Cerebellar cortex (tissue), 1 donor: ENCODE results near the gene ARHGEF38.

Experiments
- DNase-seq: peaks from one replicate; pipeline ENCODE4 v3.0.0-alpha.2; 2015; ENCODE audit warnings: low spot score

The ARHGEF38 gene, protein sequence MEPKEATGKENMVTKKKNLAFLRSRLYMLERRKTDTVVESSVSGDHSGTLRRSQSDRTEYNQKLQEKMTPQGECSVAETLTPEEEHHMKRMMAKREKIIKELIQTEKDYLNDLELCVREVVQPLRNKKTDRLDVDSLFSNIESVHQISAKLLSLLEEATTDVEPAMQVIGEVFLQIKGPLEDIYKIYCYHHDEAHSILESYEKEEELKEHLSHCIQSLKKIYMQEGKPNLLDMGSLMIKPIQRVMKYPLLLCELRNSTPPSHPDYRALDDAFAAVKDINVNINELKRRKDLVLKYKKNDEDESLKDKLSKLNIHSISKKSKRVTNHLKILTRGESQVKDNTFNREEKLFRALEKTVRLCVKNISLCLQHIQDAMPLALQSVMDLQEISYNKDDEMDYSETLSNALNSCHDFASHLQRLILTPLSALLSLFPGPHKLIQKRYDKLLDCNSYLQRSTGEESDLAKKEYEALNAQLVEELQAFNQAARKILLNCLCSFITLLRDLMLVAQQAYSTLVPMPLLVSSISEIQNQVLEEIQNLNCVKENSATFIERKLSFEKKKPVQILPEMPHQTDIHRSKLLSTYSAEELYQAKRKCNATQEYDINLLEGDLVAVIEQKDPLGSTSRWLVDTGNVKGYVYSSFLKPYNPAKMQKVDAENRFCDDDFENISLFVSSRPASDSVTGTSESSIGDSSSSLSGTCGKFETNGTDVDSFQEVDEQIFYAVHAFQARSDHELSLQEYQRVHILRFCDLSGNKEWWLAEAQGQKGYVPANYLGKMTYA

DNA sequence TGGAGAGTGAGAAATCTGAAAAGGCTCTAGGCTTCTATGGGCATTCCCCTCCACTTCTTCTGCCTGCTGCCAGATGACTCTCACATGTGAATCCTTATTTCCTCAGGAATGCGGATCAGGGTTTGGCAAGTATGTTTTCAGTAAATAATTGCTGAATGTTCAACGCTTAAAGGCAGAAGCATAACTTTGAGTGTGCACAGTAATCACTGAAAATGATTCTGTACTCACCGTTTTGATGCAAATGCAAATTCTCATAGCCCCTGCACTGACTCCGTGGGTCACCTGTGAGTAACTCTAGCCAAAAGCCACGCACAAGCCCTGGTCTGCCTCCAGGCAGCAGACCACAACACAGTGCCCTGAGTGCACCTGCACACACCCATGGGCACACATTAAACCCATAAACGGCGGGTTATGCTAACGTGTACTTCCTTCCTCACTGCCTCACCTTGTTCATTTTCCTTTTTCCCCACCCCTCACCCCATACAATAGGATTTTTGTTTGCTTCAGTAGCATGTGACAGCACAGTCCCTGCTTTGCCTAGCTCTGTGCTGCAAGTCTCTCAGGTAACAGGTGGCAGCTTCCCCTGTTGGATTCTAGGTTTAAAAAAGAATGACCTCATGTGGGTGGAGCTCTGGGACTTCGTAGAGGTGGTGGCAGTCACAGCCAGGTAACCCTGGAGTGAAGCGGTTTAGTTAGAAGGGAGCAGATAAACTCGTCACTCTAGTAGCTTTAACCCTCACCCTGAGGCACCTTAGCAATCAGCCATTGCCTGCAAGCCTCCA lies at the start of gene ARHGEF38:
Gene ARHGEF38 (plus strand): TSS at position 656 of the 782 bp plus-strand sequence. CDS start 146 bp downstream, outside the sequence.
- no peak for DNase-seq

DNA sequence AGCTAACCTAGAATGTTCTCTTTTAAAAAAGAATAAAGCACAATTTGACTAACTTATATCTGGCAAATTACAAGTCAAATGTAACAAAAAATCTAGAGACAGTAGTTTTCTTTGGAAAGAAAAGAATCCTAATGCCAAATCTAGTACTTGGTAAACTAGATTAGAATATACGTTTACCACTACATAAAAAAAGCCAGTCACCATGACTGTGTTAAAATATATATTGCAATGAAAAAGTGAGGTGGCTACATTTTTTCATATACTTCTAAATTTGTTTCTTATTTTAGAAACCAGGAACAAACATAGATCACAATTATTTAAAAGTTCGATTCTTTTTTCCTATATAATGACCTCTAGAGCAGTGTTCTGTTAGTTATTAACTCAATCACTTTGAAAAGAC lies 48.9 kb upstream of the ARHGEF38 start:
- no peak for DNase-seq

DNA sequence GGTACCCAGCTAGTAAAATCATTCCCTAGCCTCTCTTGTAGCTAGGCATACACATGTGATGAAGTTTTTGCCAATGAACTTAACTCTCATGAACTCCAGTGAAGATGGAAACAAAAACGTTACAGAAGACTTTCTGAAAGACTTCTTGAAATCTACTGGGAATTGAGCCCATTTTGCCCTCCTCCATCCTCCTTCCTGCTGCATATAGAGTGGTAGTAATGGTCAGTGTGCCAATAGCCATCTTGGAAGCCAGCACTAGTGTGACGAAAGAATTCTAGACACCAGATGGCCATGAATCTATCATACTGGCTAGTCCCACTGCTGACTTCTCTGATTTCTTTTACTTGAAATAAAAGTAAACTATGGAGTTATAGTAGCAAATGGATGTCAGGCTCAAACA lies 47.7 kb upstream of the ARHGEF38 start:
- no peak for DNase-seq

DNA sequence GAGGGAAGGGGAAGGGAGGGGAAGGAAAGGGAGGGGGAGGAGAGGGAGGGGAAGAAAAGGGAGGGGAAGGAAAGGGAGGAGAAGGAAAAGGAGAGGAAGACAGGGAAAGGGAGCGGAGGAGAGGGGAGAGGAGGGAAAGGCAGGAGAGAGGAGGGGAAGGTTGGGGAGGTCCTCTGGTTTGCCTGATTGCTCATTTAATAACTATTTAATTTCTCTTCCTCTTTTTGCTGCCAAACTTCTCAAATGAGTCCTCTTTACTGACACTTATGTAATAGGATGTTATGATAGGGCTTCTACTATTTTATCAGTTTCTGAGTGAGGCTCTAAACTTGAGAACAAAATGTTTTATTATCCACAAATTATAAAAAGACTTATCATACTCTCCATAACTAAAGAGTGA lies 43.1 kb upstream of the ARHGEF38 start:
- DNase-seq: no peak

DNA sequence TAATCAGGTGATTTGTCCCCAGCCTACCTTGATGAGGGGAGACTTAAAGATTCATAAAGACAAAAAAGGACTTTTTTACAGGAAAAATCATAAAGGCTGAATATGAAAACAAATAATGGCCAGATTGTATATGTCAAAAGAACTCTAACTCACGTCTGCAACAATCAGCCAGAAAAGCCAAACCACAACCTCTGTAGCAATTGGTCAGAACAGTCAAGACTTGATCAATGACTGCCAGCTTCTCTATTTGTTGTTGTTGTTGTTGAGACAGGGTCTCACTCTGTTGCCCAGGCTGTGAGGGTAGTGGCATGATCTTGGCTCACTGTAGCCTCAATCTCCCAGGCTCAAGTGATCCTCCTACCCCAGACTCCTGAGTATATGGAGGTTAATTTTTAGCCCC lies 42.7 kb upstream of the ARHGEF38 start:
- DNase-seq: no peak

DNA sequence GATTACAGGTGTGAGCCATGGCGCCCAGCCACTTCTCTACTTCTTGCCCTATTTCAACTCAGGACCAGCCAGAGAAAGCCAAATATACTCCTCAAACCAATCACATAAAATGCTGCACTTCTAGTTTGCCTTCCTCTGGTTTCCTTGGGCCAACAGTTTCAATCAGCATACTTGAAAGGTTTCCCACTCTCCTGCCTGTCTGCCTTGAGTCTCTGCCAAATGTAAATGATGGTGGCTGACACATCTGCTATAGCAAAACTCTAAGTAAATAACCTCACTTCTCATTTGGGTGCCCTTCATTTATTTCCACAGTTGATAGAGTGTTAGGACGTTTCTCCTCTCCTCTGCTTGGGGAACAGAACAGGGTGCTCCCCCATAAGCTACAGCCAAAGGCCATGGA lies 42.2 kb upstream of the ARHGEF38 start:
- DNase-seq: no peak

DNA sequence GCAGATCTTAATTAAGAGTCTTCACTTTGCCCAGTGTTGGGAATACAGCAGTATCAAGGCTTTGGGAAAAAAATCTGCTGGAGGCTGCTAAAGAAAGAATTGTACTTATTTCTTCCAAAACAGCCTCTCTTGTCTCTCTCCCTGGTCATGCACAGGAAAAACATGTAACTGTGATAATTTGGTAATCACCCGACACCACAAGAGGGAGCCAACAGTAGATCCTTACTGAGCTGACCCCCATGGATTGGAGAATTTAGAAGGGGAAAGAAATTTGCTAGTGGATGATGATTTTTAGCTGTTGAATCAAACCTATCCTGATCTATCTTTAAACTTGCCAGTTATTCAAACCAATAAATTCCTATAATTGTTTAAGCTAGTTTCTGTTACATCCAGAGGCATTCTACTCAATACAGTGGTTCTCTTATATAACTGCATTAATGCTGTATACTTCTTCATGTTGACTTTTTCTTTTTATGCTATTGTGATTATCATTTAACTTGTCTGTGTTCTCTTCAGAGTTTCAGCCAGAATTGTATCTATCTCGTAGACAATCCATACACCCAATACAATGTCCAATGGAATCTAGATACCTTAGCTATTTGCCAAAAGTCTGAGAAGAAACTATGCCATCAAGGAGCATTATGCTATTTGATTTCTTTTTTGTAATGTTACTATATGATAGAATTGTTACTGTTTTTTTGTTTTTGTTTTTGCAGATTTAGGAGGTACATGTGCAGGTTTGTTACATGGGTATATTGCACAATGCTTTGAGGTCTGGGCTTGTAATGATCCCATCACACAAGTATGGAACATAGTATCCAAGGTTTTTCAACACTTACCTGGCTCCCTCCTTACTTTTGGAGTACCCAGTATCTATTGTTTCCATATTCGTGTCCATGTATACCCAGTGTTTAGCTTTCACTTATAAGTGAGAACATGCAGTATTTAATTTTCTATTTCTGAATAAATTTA lies 31.3 kb upstream of the ARHGEF38 start:
- DNase-seq: peak; percentile 52

DNA sequence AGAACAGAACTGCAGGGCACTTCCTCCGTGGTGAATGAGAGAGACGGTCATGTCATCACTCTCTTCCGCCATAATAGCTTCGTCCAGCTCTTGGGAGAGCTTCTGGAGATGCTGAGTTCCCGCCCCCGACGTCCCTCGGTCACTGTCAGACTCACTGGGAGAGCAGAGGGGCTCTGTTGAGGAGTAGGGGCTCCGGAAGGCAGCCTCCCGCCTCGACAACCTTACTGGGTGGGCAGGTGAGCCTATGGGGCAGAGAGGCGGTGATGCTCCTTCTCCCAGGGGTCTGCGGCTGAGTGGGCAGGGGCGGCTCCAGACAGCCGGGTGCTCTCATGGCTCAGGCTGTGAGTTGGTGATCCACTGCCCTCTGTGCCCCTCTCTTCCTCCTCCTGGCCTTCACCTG lies 25.8 kb upstream of the ARHGEF38 start:
- no peak for DNase-seq

DNA sequence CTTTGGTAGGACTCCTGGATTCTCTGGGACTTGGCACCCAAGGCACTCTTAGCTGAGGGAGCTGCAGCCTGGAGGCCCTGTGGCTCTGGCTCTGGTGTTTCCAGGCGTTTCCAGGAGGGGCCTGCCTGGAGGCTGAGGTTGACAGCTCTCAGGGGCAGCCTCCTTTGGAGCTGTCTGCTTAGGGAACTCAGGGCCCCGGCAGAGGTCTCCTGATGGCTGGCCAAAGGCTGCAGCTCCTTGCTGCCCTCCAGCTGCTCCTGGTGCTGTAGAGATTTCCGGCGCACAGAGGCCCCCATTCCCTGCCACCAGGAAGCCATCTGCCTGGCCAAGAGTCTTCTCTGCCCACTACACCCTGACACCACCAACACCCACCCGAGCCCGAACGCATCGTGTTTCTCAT lies 25.3 kb upstream of the ARHGEF38 start:
- DNase-seq: no peak

DNA sequence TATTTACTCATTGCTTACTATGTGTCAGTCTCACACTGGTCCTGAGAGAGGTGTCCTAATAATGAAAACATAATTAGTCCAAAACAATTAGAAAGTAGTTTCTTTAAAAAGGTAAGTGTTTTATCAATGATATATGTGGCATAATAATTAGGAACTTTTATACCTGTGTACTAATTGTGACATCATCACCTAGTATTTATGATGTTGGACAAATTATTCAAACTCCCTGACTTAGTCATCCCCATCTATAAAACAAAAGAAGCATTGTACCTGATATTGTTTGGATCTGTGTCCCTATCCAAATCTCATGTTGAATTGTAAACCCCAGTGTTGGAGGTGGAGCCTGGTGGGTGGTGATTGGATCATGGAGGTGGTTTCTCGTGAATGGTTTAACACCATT lies 15.8 kb upstream of the ARHGEF38 start:
- DNase-seq: no peak

DNA sequence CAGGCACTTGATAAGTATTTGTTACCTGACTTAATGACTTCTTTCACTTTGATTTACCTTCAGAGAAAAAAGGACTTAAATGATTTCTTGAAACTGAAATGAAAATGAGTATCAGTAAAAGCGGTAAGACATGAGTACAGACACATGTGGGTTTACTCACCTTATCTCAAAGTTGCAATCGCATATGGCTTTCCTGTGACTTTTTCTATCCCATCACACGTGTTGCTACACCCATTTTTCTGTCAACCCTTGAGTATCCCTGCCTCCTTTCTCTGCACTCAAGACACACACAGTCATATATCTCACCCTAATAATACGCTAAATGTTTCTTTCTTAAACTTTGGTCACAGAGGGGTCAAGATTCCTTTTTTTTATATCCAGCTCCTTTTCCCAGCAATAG lies 11.0 kb upstream of the ARHGEF38 start:
- DNase-seq: no peak

DNA sequence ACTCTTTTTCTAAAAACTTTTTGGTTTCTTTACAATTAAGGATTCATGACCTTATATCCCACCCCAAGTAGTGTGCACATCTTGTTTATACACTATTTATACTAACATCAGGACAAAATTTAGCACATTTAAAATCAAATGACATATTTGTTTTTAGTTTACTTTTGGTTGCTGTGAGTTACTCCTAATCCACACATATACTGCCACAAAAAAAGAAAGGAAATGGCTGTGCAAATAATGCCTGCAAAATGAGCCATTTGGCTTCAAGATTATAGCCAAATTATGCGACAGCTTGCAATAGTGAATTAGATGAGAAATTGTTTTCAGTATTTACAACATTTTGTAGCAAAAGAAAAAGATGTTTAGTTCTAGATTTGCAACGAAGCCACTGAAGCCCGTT lies 10.4 kb upstream of the ARHGEF38 start:
- DNase-seq: no peak

DNA sequence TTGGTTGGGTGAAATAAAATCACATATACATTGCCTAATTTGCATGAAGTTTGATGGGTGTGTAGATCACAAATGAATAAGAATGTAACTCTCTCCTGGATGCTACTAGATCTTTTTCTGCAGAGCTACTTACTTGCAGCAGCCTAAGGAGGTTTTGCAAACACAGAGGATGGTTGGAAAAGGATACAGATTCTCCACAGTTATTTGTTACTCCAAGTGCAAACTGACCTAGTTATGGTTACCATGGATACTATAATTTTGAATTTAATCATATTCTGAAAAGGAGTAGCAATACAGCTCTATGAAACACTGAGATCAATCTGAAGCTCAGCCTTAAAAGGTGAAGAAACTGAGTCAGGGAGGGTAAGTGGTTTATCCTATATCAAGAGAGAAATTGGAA lies 9.1 kb upstream of the ARHGEF38 start:
- DNase-seq: no peak

DNA sequence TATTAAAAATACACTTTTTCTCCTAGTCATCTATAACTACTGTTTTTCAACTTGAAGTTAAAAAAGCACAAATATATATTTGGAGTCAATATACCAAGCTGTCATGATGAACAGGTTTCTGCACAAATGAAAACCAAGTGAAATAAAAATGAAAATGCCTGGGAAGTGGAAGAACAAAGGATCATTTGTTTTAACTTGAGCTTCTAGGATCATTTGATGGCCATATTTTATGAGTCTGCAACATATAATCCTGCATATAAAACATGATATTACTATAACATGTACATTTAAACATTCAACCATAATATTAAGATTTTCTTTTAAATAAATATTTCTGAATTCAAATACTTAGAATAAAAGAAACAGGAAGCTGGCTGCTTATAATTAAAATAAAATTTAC lies 8.5 kb upstream of the ARHGEF38 start:
- DNase-seq: no peak

DNA sequence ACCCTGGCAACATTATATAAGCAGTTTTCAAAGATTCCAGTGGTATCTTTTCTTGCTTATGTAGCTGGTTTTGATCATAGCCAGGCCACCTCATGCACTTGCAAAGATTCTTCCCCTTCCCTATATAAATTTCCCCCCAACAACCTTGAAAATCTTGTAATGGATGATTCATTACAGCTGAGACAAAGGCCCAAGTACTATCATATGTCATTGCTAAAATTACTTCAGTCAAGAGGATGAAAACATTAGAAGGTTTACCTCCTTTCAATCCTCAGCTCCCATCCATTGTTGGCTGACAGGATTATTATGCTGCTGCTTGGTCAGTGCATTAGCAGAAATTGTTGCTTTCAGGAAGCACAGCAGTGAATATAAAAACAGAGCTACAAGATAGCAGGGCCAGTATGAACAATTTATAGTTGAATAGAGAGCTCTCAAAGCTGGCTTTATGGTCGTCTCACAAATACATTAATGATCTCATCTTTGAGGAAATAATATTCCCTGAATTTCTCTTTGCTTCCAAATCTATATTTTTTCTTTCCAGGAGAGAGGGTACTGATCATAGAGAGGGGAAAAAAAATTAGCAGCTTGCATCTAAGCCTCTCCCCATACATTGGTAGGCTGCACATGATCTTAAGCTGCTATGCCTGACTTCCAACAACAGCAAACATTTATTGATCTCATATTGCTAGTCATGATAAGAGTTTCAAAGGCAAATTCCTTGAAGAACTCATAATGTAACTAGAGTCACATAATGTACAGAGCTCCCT lies 7.7 kb upstream of the ARHGEF38 start:
- DNase-seq: no peak

DNA sequence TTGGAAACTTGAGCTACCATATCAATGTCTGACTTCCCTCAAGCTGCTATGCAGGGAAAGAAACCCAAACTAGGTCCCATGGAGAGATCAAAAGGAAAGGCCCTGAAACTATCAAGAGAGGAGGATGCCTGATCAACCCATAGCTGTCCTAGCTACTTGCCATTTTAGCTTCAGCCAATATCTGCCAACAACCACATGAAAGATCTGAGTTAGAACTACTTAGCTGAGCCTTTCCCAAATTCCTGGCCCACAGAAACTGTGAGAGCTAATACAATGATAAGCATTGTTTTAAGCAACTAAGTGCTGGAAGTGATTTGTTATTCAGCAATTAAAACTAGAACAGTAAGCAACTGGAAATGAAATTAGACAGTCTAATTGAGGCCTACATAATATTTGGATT lies 6.3 kb upstream of the ARHGEF38 start:
- no peak for DNase-seq

DNA sequence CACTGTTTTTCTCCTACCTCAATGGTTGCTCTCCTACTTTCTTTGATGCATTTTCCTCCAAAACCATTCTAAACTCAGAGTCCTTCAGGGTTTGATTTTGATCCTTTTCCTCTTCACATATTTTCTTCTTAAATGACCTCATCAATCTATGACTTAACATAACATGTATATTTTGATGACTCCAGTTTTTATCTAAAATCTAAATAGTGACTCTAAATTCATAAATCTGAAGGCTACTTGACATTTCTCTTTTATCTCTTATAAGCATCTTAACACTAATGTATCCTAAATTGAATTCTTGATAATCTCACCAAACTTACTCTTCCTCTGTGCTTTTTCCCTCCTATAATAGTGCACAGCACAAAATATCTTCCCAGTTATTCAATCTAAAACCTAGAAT lies 4.7 kb upstream of the ARHGEF38 start:
- no peak for DNase-seq

DNA sequence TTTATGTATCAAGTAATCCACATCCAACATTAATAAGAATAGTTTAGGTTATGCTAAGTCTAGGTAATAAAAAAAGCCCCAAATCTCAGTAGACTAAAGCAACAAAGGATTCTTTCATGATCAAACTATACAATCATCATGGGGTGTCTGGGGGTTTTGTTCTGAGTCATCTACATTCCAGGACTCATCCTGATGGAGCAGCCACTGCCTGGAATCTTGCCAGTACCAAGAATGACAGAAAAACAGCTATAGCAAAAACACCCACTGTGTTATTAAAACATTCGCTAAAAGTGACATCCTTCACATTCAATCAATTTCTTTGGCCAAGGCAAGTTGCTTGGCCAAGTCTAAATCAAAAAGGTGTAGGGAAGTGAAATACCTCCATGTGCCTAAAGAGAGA lies 3.9 kb upstream of the ARHGEF38 start:
- no peak for DNase-seq

DNA sequence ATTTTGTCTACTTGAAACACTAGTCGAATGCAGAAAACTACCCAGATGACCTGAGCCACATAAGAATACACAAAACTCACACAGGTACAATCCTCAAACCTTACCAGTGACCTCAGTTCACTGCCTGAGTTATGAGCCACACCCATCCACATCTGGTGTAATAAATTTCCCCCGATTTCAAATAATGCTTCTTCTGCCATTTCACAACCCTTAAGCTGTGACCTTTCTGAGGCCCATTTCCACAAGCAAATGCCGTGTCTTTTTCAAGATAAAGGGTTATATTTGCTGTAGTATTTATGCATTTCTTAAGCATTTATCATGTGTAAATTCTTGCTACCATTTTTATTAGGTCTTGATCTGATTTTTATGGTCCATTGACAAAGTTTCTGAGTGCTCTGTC lies 1.8 kb upstream of the ARHGEF38 start:
- no peak for DNase-seq

DNA sequence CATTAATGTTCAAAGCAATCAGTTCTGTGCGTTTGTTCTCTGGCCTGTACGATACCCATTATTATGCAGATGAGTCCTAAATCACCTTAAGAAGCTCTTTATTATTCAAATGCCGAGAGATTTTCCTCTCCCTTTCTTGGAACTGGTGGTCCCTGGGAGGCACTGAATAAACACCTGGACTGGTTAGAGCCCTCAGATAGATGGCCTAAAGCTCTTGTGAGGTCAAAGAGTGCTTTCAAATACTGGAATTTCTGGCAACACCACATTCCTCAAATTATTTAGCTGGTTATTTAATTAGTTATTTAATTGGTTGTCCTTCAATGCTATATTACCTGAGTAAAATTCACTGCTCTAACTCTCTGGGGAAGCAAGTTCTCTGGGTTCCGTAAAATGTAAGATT lies 3.0 kb downstream of the ARHGEF38 start:
- no peak for DNase-seq

DNA sequence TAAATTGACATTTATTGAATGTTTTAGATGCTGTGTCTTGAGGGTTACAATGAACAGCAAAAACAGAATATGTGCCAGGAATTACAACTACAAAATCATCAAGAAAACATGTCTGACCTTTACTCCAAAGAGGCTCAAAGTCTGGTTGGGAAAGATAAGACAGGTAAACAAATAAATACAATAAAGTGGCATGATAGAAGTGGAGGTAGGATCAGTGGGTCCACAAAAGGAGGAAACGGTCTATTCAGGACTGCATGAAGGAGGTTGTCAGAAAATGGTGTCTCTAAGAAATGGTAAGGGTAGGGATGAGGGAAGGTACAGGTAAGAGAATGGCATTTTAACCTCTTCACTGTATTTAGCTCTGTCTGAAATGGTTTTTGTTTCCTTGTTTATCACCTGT lies 3.8 kb downstream of the ARHGEF38 start:
- no peak for DNase-seq
